ENCODE data around the gene FOXD4L1. TPM values are rescaled to one million over a fixed set of nuclear protein-coding genes. Genes with fewer than 3 reads are reported as not detected.
"Not testable (repeated sequence)": the region's sequence is repeated elsewhere in the genome, so short reads cannot be mapped to it uniquely, and the experiment has no call there.

The FOXD4L1 gene
- total RNA-seq, 1 experiment from 2014 or later: not detected

- DNase-seq (ENCODE audit: low spot score): not testable (repeated sequence)
Observed at GRCh38 chr2:113524986-113525385, 26.5 kb downstream of the FOXD4L1 start.

- not testable (repeated sequence) for DNase-seq (ENCODE audit: low spot score)
Observed at GRCh38 chr2:113527350-113528045, 29.0 kb downstream of the FOXD4L1 start.

- DNase-seq (ENCODE audit: low spot score): not testable (repeated sequence)
Observed at GRCh38 chr2:113528126-113528525, 29.7 kb downstream of the FOXD4L1 start.

GRCh38 chr2:113528904-113529303 lies 30.4 kb downstream of the FOXD4L1 start:
- DNase-seq (ENCODE audit: low spot score): not testable (repeated sequence)

GRCh38 chr2:113532991-113533390 lies 34.5 kb downstream of the FOXD4L1 start:
- not testable (repeated sequence) for DNase-seq (ENCODE audit: low spot score)

GRCh38 chr2:113536573-113536972 lies 38.1 kb downstream of the FOXD4L1 start:
- DNase-seq (ENCODE audit: low spot score): not testable (repeated sequence)

GRCh38 chr2:113540834-113541203 lies 42.4 kb downstream of the FOXD4L1 start:
- DNase-seq (ENCODE audit: low spot score): not testable (repeated sequence)

GRCh38 chr2:113541204-113541975 lies 42.9 kb downstream of the FOXD4L1 start:
- not testable (repeated sequence) for DNase-seq (ENCODE audit: low spot score)

GRCh38 chr2:113541976-113542485 lies 43.6 kb downstream of the FOXD4L1 start:
- DNase-seq (ENCODE audit: low spot score): not testable (repeated sequence)

GRCh38 chr2:113542529-113542928 lies 44.1 kb downstream of the FOXD4L1 start:
- DNase-seq (ENCODE audit: low spot score): not testable (repeated sequence)

Other genes starting within 250 kb of the FOXD4L1 start
- gene PAX8, start 219.7 kb upstream of the FOXD4L1 start, total RNA-seq (2014; rRNA removed; shearing (Covaris generic)): 0.08 TPM in 1 of 2 replicates, not detected in the other
- 46.9 and 64.3 TPM in 2 replicates for gene ZNG1B, start 61.0 kb upstream of the FOXD4L1 start, total RNA-seq (2014; rRNA removed; shearing (Covaris generic))
- 4.5 and 6.4 TPM in 2 replicates for gene RABL2A, start 128.6 kb downstream of the FOXD4L1 start, total RNA-seq (2014; rRNA removed; shearing (Covaris generic))